NOMO-1 treated with DMSO at 0.1 percent for 48 hours (cell line): Measurements from ENCODE around the gene SH3BGRL2.
"Not testable (repeated sequence)": the region's sequence is repeated elsewhere in the genome, so short reads cannot be mapped to it uniquely, and the experiment has no call there.

ENCODE experiments used
- DNase-seq: peaks from one replicate; lab custom pipeline; 2025; ENCODE audit not compliant: unreplicated experiment; lab: John Stamatoyannopoulos, UW

SH3BGRL2 gene

GRCh38 chr6:79734374-79734773 lies 103.2 kb downstream of the SH3BGRL2 start:
- DNase-seq = no peak

GRCh38 chr6:79735183-79735582 lies 104.1 kb downstream of the SH3BGRL2 start:
- no peak for DNase-seq

GRCh38 chr6:79737172-79737571 lies 106.0 kb downstream of the SH3BGRL2 start:
- DNase-seq = no peak

GRCh38 chr6:79742030-79742429 lies 110.9 kb downstream of the SH3BGRL2 start:
- no peak for DNase-seq

- not testable (repeated sequence) for DNase-seq
Measured at GRCh38 chr6:79745282-79745681, 114.2 kb downstream of the SH3BGRL2 start.

GRCh38 chr6:79746325-79746724 lies 115.2 kb downstream of the SH3BGRL2 start:
- not testable (repeated sequence) for DNase-seq

GRCh38 chr6:79750806-79751205 lies 119.7 kb downstream of the SH3BGRL2 start:
- no peak for DNase-seq
